GM19463 (cell line): Measurements from ENCODE around the gene TMEM61.
A peak's percentile ranks its signal among the peaks of the same experiment; 100 is the strongest.
"Not testable (repeated sequence)": the region's sequence is repeated elsewhere in the genome, so short reads cannot be mapped to it uniquely, and the experiment has no call there.

Experiments
- ATAC-seq: cut with Tn5 transposase; IDR thresholded peaks from one replicate; pipeline ENCODE4 v1.9.1; 2021; ENCODE audit warnings: mild to moderate bottlenecking, moderate library complexity; ENCODE audit not compliant: unreplicated experiment

Gene TMEM61

GRCh38 chr1:54998677-54999076, 18.2 kb downstream of the TMEM61 start, which contains the start of gene BSND:
Gene BSND, plus strand, starts transcription at chr1:54998933. Its CDS starts 254 bp downstream, at chr1:54999187.
- ATAC-seq: no peak

- no peak for ATAC-seq
Observed at GRCh38 chr1:55000110-55001085, 20.0 kb downstream of the TMEM61 start.

GRCh38 chr1:55001311-55001710, 20.9 kb downstream of the TMEM61 start:
- no peak for ATAC-seq

- ATAC-seq: no peak
Observed at GRCh38 chr1:55002686-55003085, 22.3 kb downstream of the TMEM61 start.

GRCh38 chr1:55005351-55006140, 25.1 kb downstream of the TMEM61 start:
- no peak for ATAC-seq

- ATAC-seq: no peak
Observed at GRCh38 chr1:55006931-55007330, 26.5 kb downstream of the TMEM61 start.

GRCh38 chr1:55007625-55008024, 27.2 kb downstream of the TMEM61 start:
- no peak for ATAC-seq

- no peak for ATAC-seq
Observed at GRCh38 chr1:55010194-55010886, 29.9 kb downstream of the TMEM61 start.

GRCh38 chr1:55010887-55011217, 30.4 kb downstream of the TMEM61 start:
- ATAC-seq: no peak

- no peak for ATAC-seq
Observed at GRCh38 chr1:55012661-55013060, 32.2 kb downstream of the TMEM61 start.

GRCh38 chr1:55015123-55015522, 34.7 kb downstream of the TMEM61 start:
- no peak for ATAC-seq

GRCh38 chr1:55015731-55016620, 35.5 kb downstream of the TMEM61 start:
- ATAC-seq: no peak

GRCh38 chr1:55018395-55018794, 38.0 kb downstream of the TMEM61 start:
- no peak for ATAC-seq

GRCh38 chr1:55021942-55022546, 41.6 kb downstream of the TMEM61 start:
- ATAC-seq: peak; percentile 81

GRCh38 chr1:55024163-55024562, 43.7 kb downstream of the TMEM61 start:
- not testable (repeated sequence) for ATAC-seq

- ATAC-seq: not testable (repeated sequence)
Observed at GRCh38 chr1:55026682-55027081, 46.3 kb downstream of the TMEM61 start.

GRCh38 chr1:55031098-55031497, 50.7 kb downstream of the TMEM61 start:
- ATAC-seq: not testable (repeated sequence)

GRCh38 chr1:55033265-55033614, 52.8 kb downstream of the TMEM61 start:
- ATAC-seq: no peak

GRCh38 chr1:55034476-55035133, 54.2 kb downstream of the TMEM61 start:
- no peak for ATAC-seq
